ENCODE measurements around the gene NALCN. TPM values are rescaled to one million over a fixed set of nuclear protein-coding genes. Genes with fewer than 3 reads are reported as not detected.

NALCN gene
- total and polyA plus RNA-seq, 5 donors = 5.2 to 17.0 (median 14.5) TPM

- Histone ChIP-seq H3K27ac (ENCODE audit: low read length) (no peak overlapping the region), H3K27me3 (ENCODE audit: control insufficient read depth, insufficient read depth) (no peaks in the 10 kb centered on the region), H3K9me3 (ENCODE audit: control insufficient read depth, low read length) (peaks cover 2% of the 10 kb centered on the region), H3K4me1 (ENCODE audit: control insufficient read depth, insufficient read depth, low read length) (no peaks in the 10 kb centered on the region), H3K4me3 (ENCODE audit: low read length) (no peak overlapping the region)
- DNase-seq (no peak), ATAC-seq (no peak)
- intact Hi-C loops (cut with DNase I) = no loop called here
- WGBS = 52% methylated on average over 2 of the region's 2 CpGs
These were observed 167.4 kb downstream of the NALCN start for GRCh38 chr13:101248739-101249514.

- Histone ChIP-seq H3K4me1 (ENCODE audit: control insufficient read depth, insufficient read depth, low read length) (no peaks in the 10 kb centered on the region), H3K9me3 (ENCODE audit: control insufficient read depth, low read length) (no peaks in the 10 kb centered on the region), H3K27ac (ENCODE audit: low read length) (no peak overlapping the region), H3K4me3 (ENCODE audit: low read length) (no peak overlapping the region), H3K27me3 (ENCODE audit: control insufficient read depth, insufficient read depth) (no peaks in the 10 kb centered on the region)
- ATAC-seq (no peak), DNase-seq (no peak)
- intact Hi-C loops (cut with DNase I) = no loop called here
These were observed 173.6 kb downstream of the NALCN start for GRCh38 chr13:101242720-101243119.

- H3K9me3 ChIP-seq (ENCODE audit: control insufficient read depth, low read length) = no peaks in the 10 kb centered on the region
- DNase-seq = no peak
- no peak overlapping the region for H3K4me3 ChIP-seq (ENCODE audit: low read length)
- H3K27me3 ChIP-seq (ENCODE audit: control insufficient read depth, insufficient read depth) = no peaks in the 10 kb centered on the region
- ATAC-seq = no peak
- H3K27ac ChIP-seq (ENCODE audit: low read length) = no peak overlapping the region
- intact Hi-C loops (cut with DNase I) = no loop called here
- H3K4me1 ChIP-seq (ENCODE audit: control insufficient read depth, insufficient read depth, low read length) = no peaks in the 10 kb centered on the region
These were observed 177.8 kb downstream of the NALCN start for GRCh38 chr13:101238555-101238954.

- intact Hi-C loops (cut with DNase I) = no loop called here
- DNase-seq (no peak), ATAC-seq (no peak)
- no peaks in the 10 kb centered on the region for H3K4me1 ChIP-seq (ENCODE audit: control insufficient read depth, insufficient read depth, low read length)
- 73% methylated on average over 5 of the region's 5 CpGs for WGBS
- no peaks in the 10 kb centered on the region for H3K9me3 ChIP-seq (ENCODE audit: control insufficient read depth, low read length)
- no peaks in the 10 kb centered on the region for H3K27me3 ChIP-seq (ENCODE audit: control insufficient read depth, insufficient read depth)
- no peak overlapping the region for H3K27ac ChIP-seq (ENCODE audit: low read length)
- H3K4me3 ChIP-seq (ENCODE audit: low read length) = no peak overlapping the region
These were observed 184.4 kb downstream of the NALCN start for GRCh38 chr13:101231751-101232428.

- no peak for ATAC-seq
- intact Hi-C loops (cut with DNase I) = no loop called here
- H3K27ac ChIP-seq (ENCODE audit: low read length) = no peak overlapping the region
- H3K4me3 ChIP-seq (ENCODE audit: low read length) = no peak overlapping the region
- no peaks in the 10 kb centered on the region for H3K27me3 ChIP-seq (ENCODE audit: control insufficient read depth, insufficient read depth)
- no peaks in the 10 kb centered on the region for H3K9me3 ChIP-seq (ENCODE audit: control insufficient read depth, low read length)
- no peaks in the 10 kb centered on the region for H3K4me1 ChIP-seq (ENCODE audit: control insufficient read depth, insufficient read depth, low read length)
- no peak for DNase-seq
- WGBS = 76% methylated on average over 6 of the region's 6 CpGs
These were observed 185.9 kb downstream of the NALCN start for GRCh38 chr13:101230271-101230890.

GRCh38 chr13:101219609-101220265 lies 196.6 kb downstream of the NALCN start:
- WGBS = 66% methylated on average over 2 of the region's 2 CpGs
- Histone ChIP-seq H3K4me3 (ENCODE audit: low read length) (no peak overlapping the region), H3K9me3 (ENCODE audit: control insufficient read depth, low read length) (no peaks in the 10 kb centered on the region), H3K27me3 (ENCODE audit: control insufficient read depth, insufficient read depth) (no peaks in the 10 kb centered on the region), H3K27ac (ENCODE audit: low read length) (no peak overlapping the region), H3K4me1 (ENCODE audit: control insufficient read depth, insufficient read depth, low read length) (no peaks in the 10 kb centered on the region)
- ATAC-seq (no peak), DNase-seq (no peak)
- intact Hi-C loops (cut with DNase I) = no loop called here

GRCh38 chr13:101218484-101218883 lies 197.8 kb downstream of the NALCN start:
- no peak overlapping the region for H3K4me3 ChIP-seq (ENCODE audit: low read length)
- H3K27ac ChIP-seq (ENCODE audit: low read length) = no peak overlapping the region
- intact Hi-C loops (cut with DNase I) = no loop called here
- H3K9me3 ChIP-seq (ENCODE audit: control insufficient read depth, low read length) = no peaks in the 10 kb centered on the region
- no peaks in the 10 kb centered on the region for H3K4me1 ChIP-seq (ENCODE audit: control insufficient read depth, insufficient read depth, low read length)
- DNase-seq (no peak), ATAC-seq (no peak)
- H3K27me3 ChIP-seq (ENCODE audit: control insufficient read depth, insufficient read depth) = no peaks in the 10 kb centered on the region
- 69% methylated on average over 2 of the region's 2 CpGs for WGBS

GRCh38 chr13:101217086-101217485 lies 199.2 kb downstream of the NALCN start:
- intact Hi-C loops (cut with DNase I) = no loop called here
- H3K4me1 ChIP-seq (ENCODE audit: control insufficient read depth, insufficient read depth, low read length) = no peaks in the 10 kb centered on the region
- no peak overlapping the region for H3K27ac ChIP-seq (ENCODE audit: low read length)
- DNase-seq (no peak), ATAC-seq (no peak)
- H3K27me3 ChIP-seq (ENCODE audit: control insufficient read depth, insufficient read depth) = no peaks in the 10 kb centered on the region
- H3K9me3 ChIP-seq (ENCODE audit: control insufficient read depth, low read length) = no peaks in the 10 kb centered on the region
- H3K4me3 ChIP-seq (ENCODE audit: low read length) = no peak overlapping the region

GRCh38 chr13:101211261-101211660 lies 205.0 kb downstream of the NALCN start:
- no peak overlapping the region for H3K4me3 ChIP-seq (ENCODE audit: low read length)
- no peak overlapping the region for H3K27ac ChIP-seq (ENCODE audit: low read length)
- intact Hi-C loops (cut with DNase I) = no loop called here
- DNase-seq (no peak), ATAC-seq (no peak)
- no peaks in the 10 kb centered on the region for H3K9me3 ChIP-seq (ENCODE audit: control insufficient read depth, low read length)
- H3K27me3 ChIP-seq (ENCODE audit: control insufficient read depth, insufficient read depth) = no peaks in the 10 kb centered on the region
- H3K4me1 ChIP-seq (ENCODE audit: control insufficient read depth, insufficient read depth, low read length) = no peaks in the 10 kb centered on the region

- 83% methylated on average over 3 of the region's 3 CpGs for WGBS
- intact Hi-C loops (cut with DNase I) = no loop called here
- no peak for ATAC-seq
- no peaks in the 10 kb centered on the region for H3K4me1 ChIP-seq (ENCODE audit: control insufficient read depth, insufficient read depth, low read length)
- no peak overlapping the region for H3K4me3 ChIP-seq (ENCODE audit: low read length)
- H3K9me3 ChIP-seq (ENCODE audit: control insufficient read depth, low read length) = no peaks in the 10 kb centered on the region
- H3K27ac ChIP-seq (ENCODE audit: low read length) = no peak overlapping the region
- no peak for DNase-seq
- no peaks in the 10 kb centered on the region for H3K27me3 ChIP-seq (ENCODE audit: control insufficient read depth, insufficient read depth)
These were observed 205.5 kb downstream of the NALCN start for GRCh38 chr13:101210774-101211173.

- intact Hi-C loops (cut with DNase I) = no loop called here
- WGBS = 85% methylated on average over 4 of the region's 4 CpGs
- H3K9me3 ChIP-seq (ENCODE audit: control insufficient read depth, low read length) = no peaks in the 10 kb centered on the region
- H3K27me3 ChIP-seq (ENCODE audit: control insufficient read depth, insufficient read depth) = no peaks in the 10 kb centered on the region
- ATAC-seq (no peak), DNase-seq (no peak)
- no peaks in the 10 kb centered on the region for H3K4me1 ChIP-seq (ENCODE audit: control insufficient read depth, insufficient read depth, low read length)
- no peak overlapping the region for H3K4me3 ChIP-seq (ENCODE audit: low read length)
- H3K27ac ChIP-seq (ENCODE audit: low read length) = no peak overlapping the region
These were observed 207.0 kb downstream of the NALCN start for GRCh38 chr13:101209206-101209893.
